H9 (cell line): ENCODE data around the gene DLG2. TPM values are rescaled to one million over a fixed set of nuclear protein-coding genes. Genes with fewer than 3 reads are reported as not detected.

Source experiments
- DNase-seq: peaks from one replicate; pipeline ENCODE4 v3.0.0-alpha.2; 2017
- H2AFZ ChIP-seq: one replicate; pipeline ENCODE4 v1.6.1; 2013; ENCODE audit warnings: mild to moderate bottlenecking, low read length, control low read depth, moderate library complexity
- H2AK5ac ChIP-seq: 2 replicates; pipeline ENCODE4 v1.6.1; 2013; ENCODE audit warnings: low read length, control low read depth, mixed read lengths; ENCODE audit not compliant: insufficient read length
- H2BK120ac ChIP-seq: one replicate; pipeline ENCODE4 v1.6.1; 2013; ENCODE audit warnings: low read depth, mild to moderate bottlenecking, low read length, control low read depth, inconsistent platforms; ENCODE audit not compliant: poor library complexity, severe bottlenecking
- H2BK12ac ChIP-seq: 2 replicates; pipeline ENCODE4 v1.6.1; 2013; ENCODE audit warnings: low read length, control low read depth, mixed read lengths, low read depth; ENCODE audit not compliant: insufficient read length
- H2BK15ac ChIP-seq: 2 replicates; pipeline ENCODE4 v1.6.1; 2013; ENCODE audit warnings: low read depth, low read length, control low read depth
- H2BK20ac ChIP-seq: one replicate; pipeline ENCODE4 v1.6.1; 2013; ENCODE audit warnings: low read depth, mild to moderate bottlenecking, low read length, control low read depth, inconsistent platforms; ENCODE audit not compliant: poor library complexity, severe bottlenecking
- H2BK5ac ChIP-seq: 2 replicates; pipeline ENCODE4 v1.6.1; 2013; ENCODE audit warnings: low read length, control low read depth, mixed read lengths; ENCODE audit not compliant: insufficient read length
- H3K14ac ChIP-seq: 2 replicates; pipeline ENCODE4 v1.6.1; 2013; ENCODE audit warnings: low read length, control low read depth; ENCODE audit not compliant: insufficient read depth
- H3K18ac ChIP-seq: 2 replicates; pipeline ENCODE4 v1.6.1; 2013; ENCODE audit warnings: low read depth, mild to moderate bottlenecking, mixed read lengths, low read length, control low read depth; ENCODE audit not compliant: insufficient read length
- H3K23ac ChIP-seq: 2 replicates; pipeline ENCODE4 v1.6.1; 2013; ENCODE audit warnings: low read length, control low read depth, mixed read lengths, low read depth; ENCODE audit not compliant: insufficient read length
- H3K23me2 ChIP-seq: 2 replicates; pipeline ENCODE4 v1.6.1; 2013; ENCODE audit warnings: low read depth, mild to moderate bottlenecking, mixed read lengths, low read length, control low read depth; ENCODE audit not compliant: insufficient read length, poor library complexity, severe bottlenecking
- H3K27ac ChIP-seq: 2 replicates; pipeline ENCODE4 v1.5.1; 2013; ENCODE audit warnings: low read length, control low read depth, mixed read lengths, low read depth; ENCODE audit not compliant: insufficient read length
- H3K27me3 ChIP-seq: 2 replicates; pipeline ENCODE4 v1.6.1; 2013; ENCODE audit warnings: low read length, control low read depth, inconsistent platforms; ENCODE audit not compliant: insufficient read depth
- H3K4ac ChIP-seq: 2 replicates; pipeline ENCODE4 v1.6.1; 2013; ENCODE audit warnings: low read depth, mild to moderate bottlenecking, control low read depth, inconsistent platforms, low read length, moderate library complexity
- H3K4me1 ChIP-seq: 2 replicates; pipeline ENCODE4 v1.6.1; 2013; ENCODE audit warnings: low read length, control low read depth, inconsistent platforms; ENCODE audit not compliant: insufficient read depth
- H3K4me2 ChIP-seq: 2 replicates; pipeline ENCODE4 v1.6.1; 2013; ENCODE audit warnings: low read length, control low read depth, mixed read lengths; ENCODE audit not compliant: insufficient read length, insufficient read depth
- H3K56ac ChIP-seq: 2 replicates; pipeline ENCODE4 v1.6.1; 2013; ENCODE audit warnings: low read depth, mild to moderate bottlenecking, mixed read lengths, low read length, control low read depth; ENCODE audit not compliant: insufficient read length
- H3K79me1 ChIP-seq: 2 replicates; pipeline ENCODE4 v1.6.1; 2013; ENCODE audit warnings: low read depth, mild to moderate bottlenecking, moderate library complexity, low read length, control low read depth, inconsistent platforms; ENCODE audit not compliant: insufficient read depth, poor library complexity, severe bottlenecking
- H3K79me2 ChIP-seq: 2 replicates; pipeline ENCODE4 v1.6.1; 2013; ENCODE audit warnings: low read length, control low read depth, inconsistent platforms; ENCODE audit not compliant: insufficient read depth
- H3K9ac ChIP-seq: 2 replicates; pipeline ENCODE4 v1.6.1; 2013; ENCODE audit warnings: low read length, control low read depth, mixed read lengths; ENCODE audit not compliant: insufficient read length; ENCODE audit errors: extremely low read depth
- H3K9me3 ChIP-seq: one replicate; pipeline ENCODE4 v1.6.1; 2013; ENCODE audit warnings: low read depth, low read length, inconsistent platforms; ENCODE audit not compliant: control insufficient read depth
- H3T11ph ChIP-seq: one replicate; pipeline ENCODE4 v1.6.1; 2013; ENCODE audit warnings: mild to moderate bottlenecking, low read length, control low read depth, inconsistent platforms
- H4K20me1 ChIP-seq: one replicate; pipeline ENCODE4 v1.6.1; 2013; ENCODE audit not compliant: control insufficient read depth, insufficient read length, insufficient read depth
- H4K5ac ChIP-seq: 2 replicates; pipeline ENCODE4 v1.6.1; 2013; ENCODE audit warnings: low read depth, mild to moderate bottlenecking, mixed read lengths, low read length, control low read depth; ENCODE audit not compliant: insufficient read length
- H4K8ac ChIP-seq: replicated peaks from 2 replicates; pipeline ENCODE4 v1.6.1; 2013; ENCODE audit warnings: low read length, control low read depth, mixed read lengths, low read depth; ENCODE audit not compliant: insufficient read length
- H4K91ac ChIP-seq: 2 replicates; pipeline ENCODE4 v1.6.1; 2013; ENCODE audit warnings: low read depth, mild to moderate bottlenecking, moderate library complexity, mixed read lengths, low read length, control low read depth; ENCODE audit not compliant: insufficient read length
- H3K27ac Mint-ChIP-seq, 3 experiments: 2 replicates in 2 of 3; 3 replicates in 1 of 3; pipeline ENCODE4 v1.8.0; 2020 to 2021; ENCODE audit warnings: mixed read lengths in 3 of 3, mild to moderate bottlenecking in 1 of 3, moderate library complexity in 1 of 3
- H3K27me3 Mint-ChIP-seq: 2 replicates; pipeline ENCODE4 v1.8.0; 2021; ENCODE audit warnings: low read depth, mild to moderate bottlenecking, moderate library complexity, mixed read lengths
- H3K36me3 Mint-ChIP-seq, 3 experiments: 2 replicates in 2 of 3; 3 replicates in 1 of 3; pipeline ENCODE4 v1.8.0; 2020 to 2021; ENCODE audit warnings: low read depth in 3 of 3, mixed read lengths in 3 of 3; ENCODE audit not compliant: insufficient read depth in 1 of 3
- H3K4me1 Mint-ChIP-seq, 2 experiments: 2 replicates each; pipeline ENCODE4 v1.8.0; 2020; ENCODE audit warnings: mixed read lengths in 2 of 2
- H3K4me3 Mint-ChIP-seq, 2 experiments: 2 replicates in 1 of 2; 3 replicates in 1 of 2; pipeline ENCODE4 v1.8.0; 2020 to 2021; ENCODE audit warnings: mild to moderate bottlenecking in 2 of 2, mixed read lengths in 2 of 2, moderate library complexity in 1 of 2
- H3K9me3 Mint-ChIP-seq, 2 experiments: 2 replicates in 1 of 2; 3 replicates in 1 of 2; pipeline ENCODE4 v1.8.0; 2020; ENCODE audit warnings: mild to moderate bottlenecking in 2 of 2, mixed read lengths in 2 of 2, moderate library complexity in 1 of 2
- WGBS: extraction: QIAGEN DNeasy Blood & Tissue Kit; methylation state at CpG from one replicate; pipeline ENCODE4 v1.1.7; 2013; ENCODE audit warnings: missing lambda C conversion rate, low lambda C conversion rate, mixed read lengths; ENCODE audit not compliant: insufficient read length; ENCODE audit errors: extremely low coverage; 5-methylcytosine and 5-hydroxymethylcytosine counted together
- total RNA-seq: library from RNA; stranded (reverse); gene quantifications from 2 replicates; pipeline ENCODE4 v1.2.1, GENCODE V29; 2021
- TF ChIP-seq, protein P1 (sequence below): fragments of 200-600 bp; sonication (generic); conservative IDR thresholded peaks from 3 replicates; pipeline ENCODE4 v1.8.0; 2021; ENCODE audit warnings: antibody characterized with exemption, mild to moderate bottlenecking

DLG2 gene
- total RNA-seq, 1 experiment from 2014 or later, result 8.0 TPM

DNA sequence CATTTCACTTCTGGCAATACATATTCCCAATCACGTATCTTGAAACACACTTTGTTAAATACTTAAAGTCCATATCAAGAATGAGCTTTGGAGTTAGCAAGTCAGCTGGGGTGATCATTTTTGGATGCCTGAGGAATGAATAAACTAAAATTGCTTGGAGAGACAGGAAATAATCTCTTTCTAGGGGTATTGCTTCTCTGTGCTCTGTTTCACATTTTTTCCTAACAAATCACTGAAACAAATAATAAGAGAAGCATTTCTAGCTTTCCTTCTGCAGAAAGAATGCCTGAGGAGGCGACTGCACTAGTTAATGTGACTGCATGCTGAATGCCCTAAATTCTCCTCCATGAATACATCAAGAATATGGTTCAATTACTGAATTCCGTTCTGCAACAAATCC is 1799.6 kb downstream of the DLG2 start:
- Histone ChIP-seq H2BK12ac (no peak overlapping the region), H3K79me1 (no peaks in the 10 kb centered on the region), H3K56ac (no peak overlapping the region), H3K23me2 (no peaks in the 10 kb centered on the region), H3K4me1 (no peaks in the 10 kb centered on the region), H3K9ac (no peak overlapping the region), H3K14ac (no peak overlapping the region), H2AK5ac (no peak overlapping the region), H2BK5ac (no peak overlapping the region), H4K91ac (no peak overlapping the region), H3K18ac (no peak overlapping the region), H3T11ph (no peak overlapping the region), H4K20me1 (no peaks in the 10 kb centered on the region), H2AFZ (no peak overlapping the region), H3K9me3 (no peaks in the 10 kb centered on the region), H3K23ac (no peak overlapping the region), H4K8ac (no peak overlapping the region), H2BK20ac (no peak overlapping the region), H2BK15ac (no peak overlapping the region), H3K79me2 (no peaks in the 10 kb centered on the region), H4K5ac (no peak overlapping the region), H3K4me2 (no peak overlapping the region), H2BK120ac (no peak overlapping the region), H3K27ac (no peak overlapping the region), H3K27me3 (no peaks in the 10 kb centered on the region), H3K4ac (no peak overlapping the region)
- H3K9me3 Mint-ChIP-seq, result no peaks in the 10 kb centered on the region
- H3K4me3 Mint-ChIP-seq, result no peak overlapping the region
- no peak for DNase-seq
- H3K4me1 Mint-ChIP-seq, result no peaks in the 10 kb centered on the region
- no peaks in the 10 kb centered on the region for H3K36me3 Mint-ChIP-seq
- TF ChIP-seq, protein P1, sequence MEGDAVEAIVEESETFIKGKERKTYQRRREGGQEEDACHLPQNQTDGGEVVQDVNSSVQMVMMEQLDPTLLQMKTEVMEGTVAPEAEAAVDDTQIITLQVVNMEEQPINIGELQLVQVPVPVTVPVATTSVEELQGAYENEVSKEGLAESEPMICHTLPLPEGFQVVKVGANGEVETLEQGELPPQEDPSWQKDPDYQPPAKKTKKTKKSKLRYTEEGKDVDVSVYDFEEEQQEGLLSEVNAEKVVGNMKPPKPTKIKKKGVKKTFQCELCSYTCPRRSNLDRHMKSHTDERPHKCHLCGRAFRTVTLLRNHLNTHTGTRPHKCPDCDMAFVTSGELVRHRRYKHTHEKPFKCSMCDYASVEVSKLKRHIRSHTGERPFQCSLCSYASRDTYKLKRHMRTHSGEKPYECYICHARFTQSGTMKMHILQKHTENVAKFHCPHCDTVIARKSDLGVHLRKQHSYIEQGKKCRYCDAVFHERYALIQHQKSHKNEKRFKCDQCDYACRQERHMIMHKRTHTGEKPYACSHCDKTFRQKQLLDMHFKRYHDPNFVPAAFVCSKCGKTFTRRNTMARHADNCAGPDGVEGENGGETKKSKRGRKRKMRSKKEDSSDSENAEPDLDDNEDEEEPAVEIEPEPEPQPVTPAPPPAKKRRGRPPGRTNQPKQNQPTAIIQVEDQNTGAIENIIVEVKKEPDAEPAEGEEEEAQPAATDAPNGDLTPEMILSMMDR, result no peak
- no peaks in the 10 kb centered on the region for H3K27me3 Mint-ChIP-seq
- H3K27ac Mint-ChIP-seq, result no peak overlapping the region
- no CpG with 5 or more reads among the region's 3 CpGs for WGBS
